Smooth muscle cell (in vitro differentiated cells): ENCODE results near the gene PRMT1. TPM values are rescaled to one million over a fixed set of nuclear protein-coding genes. Genes with fewer than 3 reads are reported as not detected.

ENCODE experiments used
- DNase-seq: peaks from one replicate; lab custom pipeline; 2025; ENCODE audit not compliant: unreplicated experiment; lab: John Stamatoyannopoulos, UW
- H2AFZ ChIP-seq: fragments of 200-600 bp; sonication (generic); 2 replicates; pipeline ENCODE4 v1.6.0; 2016; ENCODE audit warnings: antibody characterized with exemption, low read depth, mild to moderate bottlenecking
- H3F3A ChIP-seq: fragments of 200-600 bp; sonication (generic); 2 replicates; pipeline ENCODE4 v1.6.0; 2017; ENCODE audit warnings: antibody characterized with exemption, low read depth
- H3K27ac ChIP-seq: fragments of 200-600 bp; sonication (generic); 2 replicates; pipeline ENCODE4 v1.5.1; 2016; ENCODE audit warnings: low read depth, mild to moderate bottlenecking
- H3K27me3 ChIP-seq: fragments of 200-600 bp; sonication (generic); 2 replicates; pipeline ENCODE4 v1.6.1; 2016; ENCODE audit warnings: low read depth, mild to moderate bottlenecking
- H3K36me3 ChIP-seq: fragments of 200-600 bp; sonication (generic); 2 replicates; pipeline ENCODE4 v1.5.1; 2016; ENCODE audit warnings: low read depth
- H3K4me1 ChIP-seq: fragments of 200-600 bp; sonication (generic); 2 replicates; pipeline ENCODE4 v1.5.1; 2016; ENCODE audit warnings: low read depth
- H3K4me2 ChIP-seq: fragments of 200-600 bp; sonication (generic); 2 replicates; pipeline ENCODE4 v1.6.0; 2016; ENCODE audit warnings: mild to moderate bottlenecking
- H3K4me3 ChIP-seq: fragments of 200-600 bp; sonication (generic); 2 replicates; pipeline ENCODE4 v1.5.1; 2016; ENCODE audit warnings: mild to moderate bottlenecking
- H3K79me2 ChIP-seq: fragments of 200-600 bp; sonication (generic); 2 replicates; pipeline ENCODE4 v1.6.0; 2016; ENCODE audit warnings: low read depth, mild to moderate bottlenecking
- H3K9ac ChIP-seq: fragments of 200-600 bp; sonication (generic); 2 replicates; pipeline ENCODE4 v1.6.0; 2016; ENCODE audit warnings: low read depth
- H3K9me3 ChIP-seq: fragments of 200-600 bp; sonication (generic); replicated peaks from 2 replicates; pipeline ENCODE4 v1.5.1; 2016; ENCODE audit warnings: low read depth
- H4K20me1 ChIP-seq: fragments of 200-600 bp; sonication (generic); 2 replicates; pipeline ENCODE4 v1.6.0; 2016; ENCODE audit warnings: low read depth
- CTCF ChIP-seq: fragments of 200-600 bp; sonication (generic); IDR thresholded peaks from 2 replicates; pipeline ENCODE4 v1.5.1; 2017; ENCODE audit warnings: borderline replicate concordance, mild to moderate bottlenecking, antibody characterized with exemption; ENCODE audit not compliant: insufficient read depth, poor library complexity, severe bottlenecking
- WGBS: methylation state at CpG from one replicate; pipeline ENCODE4 v1.1.7; 2016; ENCODE audit warnings: low lambda C conversion rate; 5-methylcytosine and 5-hydroxymethylcytosine counted together
- polyA plus RNA-seq: library from polyadenylated mRNA; unstranded; fragments of >200 nt; fragmentation: Nextera tagmentation; extraction: Ambion mirVana; gene quantifications from 2 replicates; pipeline ENCODE4 v1.2.1, GENCODE V29; 2016
- total RNA-seq: library from RNA; depleted of rRNA; stranded (reverse); fragments of >200 nt; gene quantifications from 2 replicates; pipeline ENCODE4 v1.2.3, GENCODE V29; 2014

Gene PRMT1
- total and polyA plus RNA-seq, 2 experiments from 2014 or later: 147 to 175 TPM

GRCh38 chr19:49701271-49701786, 24.3 kb downstream of the PRMT1 start:
- TF ChIP-seq CTCF: no peak
- no peak overlapping the region for H3K9ac ChIP-seq
- no peak overlapping the region for H3K4me3 ChIP-seq
- H4K20me1 ChIP-seq: no peaks in the 10 kb centered on the region
- no peaks in the 10 kb centered on the region for H3K9me3 ChIP-seq
- no peaks in the 10 kb centered on the region for H3K4me1 ChIP-seq
- DNase-seq: no peak
- no peak overlapping the region for H3K27ac ChIP-seq
- no peaks in the 10 kb centered on the region for H3K36me3 ChIP-seq
- no peaks in the 10 kb centered on the region for H3K27me3 ChIP-seq
- no peaks in the 10 kb centered on the region for H3K79me2 ChIP-seq
- H3F3A ChIP-seq: no peaks in the 10 kb centered on the region
- WGBS: 92% methylated on average over 27 of the region's 40 CpGs
- no peak overlapping the region for H3K4me2 ChIP-seq
- no peak overlapping the region for H2AFZ ChIP-seq

- Histone ChIP-seq H3K4me3 (no peak overlapping the region), H3F3A (no peaks in the 10 kb centered on the region), H3K79me2 (no peaks in the 10 kb centered on the region), H3K4me1 (no peaks in the 10 kb centered on the region), H3K27me3 (no peaks in the 10 kb centered on the region), H3K9ac (no peak overlapping the region), H3K9me3 (no peaks in the 10 kb centered on the region), H3K4me2 (no peak overlapping the region), H3K36me3 (no peaks in the 10 kb centered on the region), H3K27ac (no peak overlapping the region), H2AFZ (no peak overlapping the region), H4K20me1 (no peaks in the 10 kb centered on the region)
- DNase-seq: no peak
- no peak for TF ChIP-seq CTCF
- WGBS: 95% methylated on average over 22 of the region's 22 CpGs
These were observed 28.0 kb downstream of the PRMT1 start for GRCh38 chr19:49704888-49705642.

- H3K79me2 ChIP-seq: no peaks in the 10 kb centered on the region
- 97% methylated on average over 16 of the region's 16 CpGs for WGBS
These were observed 28.8 kb downstream of the PRMT1 start for GRCh38 chr19:49705919-49706318.

More at GRCh38 chr19:49705919-49706318, 28.8 kb downstream of the PRMT1 start:
- H4K20me1 ChIP-seq: no peaks in the 10 kb centered on the region
- no peaks in the 10 kb centered on the region for H3K36me3 ChIP-seq
- H3K4me3 ChIP-seq: no peak overlapping the region
- H3F3A ChIP-seq: no peaks in the 10 kb centered on the region
- H3K9me3 ChIP-seq: no peaks in the 10 kb centered on the region
- H3K4me2 ChIP-seq: no peak overlapping the region
- H3K9ac ChIP-seq: no peak overlapping the region
- H3K27ac ChIP-seq: no peak overlapping the region
- H3K27me3 ChIP-seq: no peaks in the 10 kb centered on the region
- no peak for DNase-seq
- no peak for TF ChIP-seq CTCF
- no peak overlapping the region for H2AFZ ChIP-seq
- no peaks in the 10 kb centered on the region for H3K4me1 ChIP-seq
